HG02642 (cell line): ENCODE measurements around the gene GOLGA6L10.
"Not testable (repeated sequence)": the region's sequence is repeated elsewhere in the genome, so short reads cannot be mapped to it uniquely, and the experiment has no call there.

ENCODE experiments used
- ATAC-seq: cut with Tn5 transposase; IDR thresholded peaks from one replicate; pipeline ENCODE4 v1.9.1; 2021; ENCODE audit warnings: mild to moderate bottlenecking; ENCODE audit not compliant: unreplicated experiment, poor library complexity

The GOLGA6L10 gene

DNA sequence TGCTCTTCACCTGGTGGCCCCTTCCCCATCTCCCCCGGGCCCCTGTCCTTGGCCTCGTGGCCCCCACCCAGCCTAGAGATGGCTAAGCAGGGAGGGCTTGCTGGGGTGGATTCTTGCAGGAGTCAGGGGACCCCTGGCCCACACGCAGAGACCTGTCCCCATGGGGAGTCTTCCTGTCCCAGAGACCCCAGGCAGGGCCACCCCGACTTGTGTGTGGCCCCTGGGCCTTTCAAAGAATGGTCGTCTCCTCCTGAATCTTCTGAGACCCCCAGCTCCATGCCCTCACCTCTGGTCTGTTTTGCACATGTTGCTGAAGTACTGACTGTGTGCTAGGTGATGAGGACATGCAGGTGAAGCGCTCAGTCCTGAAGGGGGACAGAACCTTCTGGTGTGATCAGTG, 28.4 kb downstream of the GOLGA6L10 start:
- ATAC-seq = not testable (repeated sequence)

DNA sequence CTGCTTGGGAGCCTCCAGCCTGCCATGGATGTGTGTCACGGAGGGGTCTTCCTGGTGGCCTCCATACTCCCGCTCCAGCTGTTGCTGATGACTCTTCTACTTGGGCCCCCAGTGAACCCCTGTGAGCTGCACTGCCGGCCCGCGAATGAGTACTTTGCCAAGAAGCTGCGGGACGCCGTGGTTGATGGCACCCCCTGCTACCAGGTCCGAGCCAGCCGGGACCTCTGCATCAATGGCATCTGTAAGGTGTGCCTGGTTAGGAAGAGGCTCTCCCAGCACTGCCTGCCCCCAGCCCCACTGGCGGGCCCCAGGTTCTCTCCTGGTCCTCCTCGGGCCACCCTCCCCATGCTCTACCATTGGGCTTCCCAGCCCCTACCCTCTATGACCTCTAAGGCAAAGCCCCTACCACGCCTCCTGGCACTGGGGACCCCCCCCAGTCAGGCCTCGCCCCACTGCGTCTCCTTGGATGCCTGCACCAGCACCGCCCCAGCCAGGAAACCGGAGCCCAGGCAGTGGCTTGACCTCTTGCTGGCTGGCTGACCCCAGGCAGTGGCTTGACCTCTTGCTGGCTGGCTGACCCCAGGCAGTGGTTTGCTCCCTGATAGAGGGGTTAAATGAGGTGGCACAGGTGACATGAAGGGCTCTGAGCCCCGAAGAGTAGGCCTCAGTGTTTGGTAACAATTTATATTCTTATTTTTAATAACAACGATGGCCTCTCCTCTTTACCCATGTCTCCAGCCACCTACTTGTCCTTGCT, 29.6 kb downstream of the GOLGA6L10 start:
- not testable (repeated sequence) for ATAC-seq

DNA sequence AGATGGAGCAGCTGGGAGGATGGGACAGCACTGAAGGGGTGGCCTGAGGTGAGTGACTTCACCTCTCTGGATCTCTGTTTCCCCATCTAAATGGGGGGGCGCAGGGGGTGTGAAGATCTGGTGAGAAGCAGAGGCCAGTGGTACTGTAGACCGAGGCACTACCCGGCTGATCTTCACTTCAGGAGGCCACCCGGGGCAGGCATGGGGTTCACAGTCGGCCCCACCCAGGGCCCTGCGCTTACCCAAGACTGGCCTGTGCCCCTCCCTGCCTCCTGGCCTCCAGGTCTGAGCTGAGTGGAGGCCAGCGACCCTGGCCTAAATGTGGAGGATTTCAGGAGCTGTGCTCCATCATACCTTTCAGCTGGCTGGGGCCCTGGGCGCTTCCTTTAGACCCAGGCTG, 31.0 kb downstream of the GOLGA6L10 start:
- ATAC-seq = not testable (repeated sequence)

DNA sequence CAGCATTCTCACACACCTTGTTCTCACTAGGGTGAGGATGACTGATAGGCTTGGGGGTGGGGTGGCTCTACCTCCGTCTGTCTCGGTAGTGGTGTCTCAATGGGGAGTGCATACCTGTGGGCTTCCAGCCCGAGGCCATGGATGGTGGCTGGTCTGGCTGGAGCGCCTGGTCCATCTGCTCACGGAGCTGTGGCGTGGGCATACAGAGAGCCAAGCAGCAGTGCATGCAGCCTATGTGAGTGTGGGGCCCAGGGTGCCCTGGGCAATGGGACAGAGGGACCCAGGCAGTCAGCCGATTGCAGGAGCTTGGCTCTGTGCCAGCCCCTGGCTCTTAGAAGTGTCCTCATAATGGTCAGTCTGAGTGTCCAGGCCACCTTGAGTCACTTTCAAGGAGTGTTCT, 31.8 kb downstream of the GOLGA6L10 start:
- not testable (repeated sequence) for ATAC-seq

DNA sequence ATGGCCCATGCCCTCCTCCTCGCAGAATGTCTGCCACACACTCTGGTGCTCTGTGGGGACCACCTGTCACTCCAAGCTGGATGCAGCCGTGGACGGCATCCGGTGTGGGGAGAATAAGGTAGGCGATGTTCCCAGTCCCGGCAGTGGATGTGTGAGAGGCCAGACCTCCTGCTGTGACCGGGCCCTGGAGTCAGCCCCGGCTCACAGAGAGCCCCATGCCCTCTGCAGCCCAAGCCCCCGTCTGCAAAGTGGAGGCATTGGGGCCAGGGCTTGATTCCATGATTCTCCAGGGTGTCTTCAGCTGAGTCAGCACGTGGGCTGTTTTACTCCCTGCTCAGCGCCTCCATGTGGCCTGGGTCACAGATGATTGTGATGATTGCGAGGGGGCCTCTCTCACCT, 32.2 kb downstream of the GOLGA6L10 start:
- ATAC-seq = no peak

DNA sequence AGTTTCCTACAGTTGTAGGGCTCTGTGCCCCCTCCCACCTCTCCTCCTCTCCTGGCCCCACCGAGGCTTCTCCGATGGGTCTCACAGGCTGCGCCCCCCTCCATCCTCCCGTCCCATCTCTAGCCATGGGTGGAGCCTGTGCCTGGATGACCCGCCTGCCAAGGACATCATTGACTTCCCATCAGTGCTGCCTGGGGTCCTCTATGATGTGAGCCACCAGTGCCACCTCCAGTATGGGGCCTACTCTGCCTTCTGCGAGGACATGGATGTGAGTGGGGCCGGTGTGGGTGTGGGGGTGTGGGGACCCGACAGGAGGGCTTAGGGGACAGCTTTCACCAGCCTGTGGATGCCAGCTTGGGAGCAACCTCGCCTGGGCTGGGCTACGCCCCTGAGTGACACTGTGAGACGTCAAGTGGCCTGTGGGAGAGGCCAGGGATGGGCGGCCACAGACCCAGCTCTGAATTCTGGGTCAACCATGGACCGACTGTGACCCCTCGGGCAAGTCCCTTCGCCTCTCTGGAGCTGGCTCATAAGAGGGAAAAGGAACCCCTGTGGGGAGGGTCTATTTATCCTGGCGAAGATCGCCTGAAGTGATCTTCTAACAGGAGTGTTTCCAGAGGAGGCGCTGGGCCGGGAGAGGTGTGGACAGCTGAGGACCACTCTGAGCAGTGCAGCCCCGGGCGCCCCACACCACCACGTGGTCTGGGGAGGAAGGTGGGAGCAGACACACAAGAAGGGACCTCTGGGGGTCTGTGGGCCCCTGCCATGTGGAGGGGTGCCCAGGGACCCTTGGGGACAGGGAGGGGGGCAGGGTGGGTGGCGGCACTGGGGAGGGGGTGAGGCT, 32.8 kb downstream of the GOLGA6L10 start:
- ATAC-seq = not testable (repeated sequence)

DNA sequence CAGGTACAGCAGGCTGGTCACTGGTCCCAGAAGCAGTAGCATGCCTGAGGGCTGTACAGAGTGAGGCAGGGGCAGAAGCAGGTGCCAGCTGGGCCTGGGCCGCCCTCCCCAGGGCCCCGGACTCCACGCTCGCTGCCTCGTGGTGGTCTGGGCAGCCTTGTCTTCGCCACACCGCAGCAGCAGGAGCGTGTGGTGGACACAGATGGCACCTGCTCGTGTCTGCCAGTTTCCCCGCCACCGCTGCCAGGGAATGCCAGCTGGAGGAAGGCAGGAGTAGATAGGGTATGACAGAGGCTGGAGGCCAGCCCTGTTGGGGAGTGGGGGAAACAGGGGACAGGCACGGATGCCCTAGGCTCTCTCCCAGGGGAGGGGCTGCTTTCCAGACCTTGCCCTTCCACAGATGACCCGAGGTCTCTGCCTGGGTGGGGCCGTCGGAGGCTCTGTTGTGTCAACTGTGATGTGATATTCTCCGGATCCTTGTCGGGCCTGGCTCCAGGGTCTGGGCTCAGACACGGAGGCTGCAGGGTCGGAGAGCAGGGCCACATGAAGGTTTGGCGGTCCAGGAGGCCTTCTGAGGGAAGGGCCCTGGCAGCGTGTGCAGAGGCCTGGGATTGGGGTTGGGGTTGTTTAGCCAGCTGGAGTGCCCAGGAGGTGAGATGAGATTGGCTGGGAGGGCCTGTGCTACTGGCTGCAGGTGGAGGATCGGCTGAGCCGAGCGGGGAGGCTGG, 33.6 kb downstream of the GOLGA6L10 start:
- no peak for ATAC-seq

DNA sequence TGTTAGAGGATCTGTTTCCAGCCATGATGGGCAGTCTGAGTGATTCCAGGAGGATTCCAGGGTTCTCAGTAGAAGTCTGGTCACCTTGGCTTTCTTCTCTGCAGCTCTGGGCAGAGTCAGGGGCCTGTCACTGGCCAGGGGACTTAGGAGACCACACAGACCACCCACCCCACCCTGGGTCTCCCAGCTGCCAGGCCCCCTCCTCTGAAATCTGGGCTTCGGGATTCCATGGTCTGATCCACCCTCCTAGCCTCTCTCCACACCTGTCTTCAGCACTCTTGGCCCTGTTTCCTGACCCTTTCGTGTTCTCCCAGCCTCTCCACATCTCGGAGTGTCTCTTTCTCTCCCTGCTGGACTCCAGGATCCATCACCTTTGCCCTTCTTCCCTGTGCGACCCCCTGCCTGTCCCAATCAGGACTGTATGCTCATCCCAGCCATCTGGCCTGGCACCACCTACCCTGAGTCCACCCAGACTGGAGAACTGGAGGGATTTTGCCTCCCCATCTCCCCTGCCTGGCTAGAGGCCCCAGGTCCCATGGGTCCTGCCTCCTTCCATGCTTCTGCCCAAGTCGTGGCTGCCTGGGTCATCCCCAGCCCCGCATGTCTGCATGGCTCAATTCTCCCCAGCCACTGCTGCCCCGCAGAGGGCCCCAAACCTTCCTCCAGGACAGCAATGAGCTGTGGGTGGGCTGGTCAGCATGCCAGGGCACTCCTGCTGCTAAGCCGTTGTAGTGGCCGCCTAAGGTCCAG, 34.3 kb downstream of the GOLGA6L10 start:
- no peak for ATAC-seq

DNA sequence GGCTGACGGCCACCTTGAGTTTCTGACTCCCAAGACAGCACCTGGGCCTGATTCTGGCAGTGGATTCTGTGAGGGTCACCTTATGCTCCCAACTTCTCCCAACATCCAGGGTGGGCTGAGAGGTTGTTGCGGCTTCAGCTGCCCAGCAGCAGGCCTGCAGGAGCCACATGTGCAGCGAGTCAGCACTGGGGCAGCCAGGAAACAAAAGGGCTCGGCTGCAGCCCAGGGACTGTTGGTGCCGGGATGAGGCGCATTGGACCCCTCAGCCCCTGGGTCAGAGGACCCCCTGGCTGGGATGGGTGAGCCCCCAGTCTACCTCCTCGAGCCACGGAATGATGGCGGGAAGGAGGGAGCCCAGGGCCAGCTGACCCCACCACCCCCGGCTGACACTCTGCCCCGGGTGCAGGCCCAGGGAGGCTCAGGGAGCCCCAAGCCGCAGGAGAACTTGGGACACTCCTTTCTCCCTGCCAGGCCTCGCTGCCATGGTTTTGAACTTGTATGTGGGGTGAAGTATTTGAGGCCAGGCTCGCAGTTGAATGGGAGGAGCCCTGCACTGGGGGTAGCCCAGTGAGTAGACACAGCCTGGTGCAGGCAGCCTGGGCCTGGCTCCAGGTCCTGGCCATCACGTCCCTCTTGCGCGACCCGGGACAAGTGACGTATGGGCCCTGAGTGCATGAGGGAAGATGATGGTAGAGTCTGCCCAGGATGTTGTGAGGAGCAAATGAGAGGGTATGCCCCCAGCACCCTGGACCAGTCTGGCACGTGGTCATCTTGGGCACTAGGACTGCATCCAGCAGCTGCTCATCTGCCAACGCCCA, 35.1 kb downstream of the GOLGA6L10 start:
- not testable (repeated sequence) for ATAC-seq

DNA sequence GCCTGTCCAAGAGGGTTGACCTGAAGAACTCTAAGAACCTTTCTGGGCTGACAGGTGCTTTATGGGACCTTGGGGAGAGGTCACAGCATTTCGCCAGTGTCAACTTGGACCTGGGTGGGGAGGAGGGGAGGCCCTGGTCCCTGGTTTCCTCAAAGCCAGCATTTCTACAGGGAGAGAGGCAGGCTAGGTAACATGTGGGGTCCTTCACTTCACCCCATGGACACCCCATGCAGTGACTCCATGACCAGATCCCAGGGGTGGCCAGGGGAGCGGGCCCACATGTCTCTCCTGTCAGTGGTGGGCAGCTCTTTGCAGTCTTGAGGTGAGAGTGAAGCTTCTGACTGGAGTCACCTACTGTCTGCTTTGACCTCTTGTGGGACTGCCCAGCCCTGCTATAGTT, 35.8 kb downstream of the GOLGA6L10 start:
- no peak for ATAC-seq

DNA sequence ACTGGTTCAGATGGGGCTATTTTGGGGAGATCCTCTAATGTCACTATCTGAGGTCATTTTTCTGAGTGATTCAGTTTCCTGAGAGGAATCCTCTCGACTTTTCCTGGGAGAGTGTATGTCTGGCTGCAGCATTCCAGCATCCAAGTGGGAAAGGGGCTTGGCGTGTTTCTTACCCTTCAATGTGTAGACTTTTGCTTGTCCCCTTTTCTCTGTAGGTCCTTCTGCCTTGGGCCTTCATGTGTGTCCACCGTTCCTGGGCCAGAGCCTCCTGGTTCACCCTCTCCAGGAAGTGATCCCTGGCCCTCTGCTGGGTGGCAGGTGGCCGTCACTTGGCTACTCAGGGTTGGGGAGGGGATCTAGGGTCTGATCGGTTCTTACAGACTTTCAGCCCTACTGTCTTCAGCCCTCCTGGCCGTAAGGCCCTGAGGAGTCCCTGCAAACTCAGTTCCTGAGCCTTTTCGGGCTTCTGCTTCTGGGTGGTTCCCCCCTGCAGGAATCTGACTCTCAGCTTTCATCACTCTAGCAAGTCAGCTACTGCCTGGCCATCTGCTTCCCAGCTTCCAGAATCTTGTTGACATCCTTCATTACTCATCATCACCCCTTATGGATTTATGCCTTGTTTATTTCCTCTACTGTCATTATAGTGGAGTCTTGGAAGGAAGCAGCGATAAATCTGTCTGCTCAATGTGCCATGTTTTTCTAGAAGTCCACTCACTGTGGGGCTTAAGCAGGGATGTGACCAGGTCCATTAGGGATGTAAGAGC, 36.5 kb downstream of the GOLGA6L10 start:
- no peak for ATAC-seq

DNA sequence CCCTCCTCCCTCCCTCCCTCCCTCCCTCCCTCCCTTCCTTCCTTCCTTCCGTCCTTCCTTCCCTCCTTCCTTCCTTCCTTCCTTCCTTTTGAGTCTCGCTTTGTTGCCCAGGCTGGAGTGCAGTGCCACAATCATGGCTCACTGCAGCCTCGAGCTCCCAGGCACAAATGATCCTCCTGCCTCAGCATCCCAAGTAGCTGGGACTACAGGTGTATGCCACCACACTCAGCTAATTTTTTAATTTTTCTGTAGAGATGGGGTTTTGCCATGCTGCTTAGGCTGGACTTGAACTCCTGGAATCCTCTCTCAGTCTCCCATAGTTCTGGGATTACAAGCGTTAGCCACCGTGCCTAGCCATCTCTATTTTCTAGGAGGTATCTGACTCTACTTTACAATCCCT, 38.0 kb downstream of the GOLGA6L10 start:
- ATAC-seq = not testable (repeated sequence)

DNA sequence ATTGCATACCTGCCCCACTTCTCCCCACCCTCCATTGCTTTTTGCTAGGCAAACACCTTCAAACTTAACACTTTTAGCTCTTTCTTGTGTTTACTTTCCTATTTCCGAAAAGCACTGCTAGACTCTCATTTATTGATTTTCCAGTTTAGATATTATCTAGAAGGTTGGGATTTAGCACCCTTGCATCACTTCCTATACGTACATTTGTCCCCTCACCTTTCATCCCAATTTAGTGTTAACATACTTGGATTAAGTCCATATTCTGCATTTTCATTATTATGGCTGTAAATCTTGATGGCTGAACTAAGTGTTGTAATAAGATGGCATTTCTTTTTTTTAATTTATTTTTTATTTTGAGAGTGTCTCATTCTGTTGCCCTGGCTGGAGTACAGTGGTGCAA, 39.5 kb downstream of the GOLGA6L10 start:
- no peak for ATAC-seq

DNA sequence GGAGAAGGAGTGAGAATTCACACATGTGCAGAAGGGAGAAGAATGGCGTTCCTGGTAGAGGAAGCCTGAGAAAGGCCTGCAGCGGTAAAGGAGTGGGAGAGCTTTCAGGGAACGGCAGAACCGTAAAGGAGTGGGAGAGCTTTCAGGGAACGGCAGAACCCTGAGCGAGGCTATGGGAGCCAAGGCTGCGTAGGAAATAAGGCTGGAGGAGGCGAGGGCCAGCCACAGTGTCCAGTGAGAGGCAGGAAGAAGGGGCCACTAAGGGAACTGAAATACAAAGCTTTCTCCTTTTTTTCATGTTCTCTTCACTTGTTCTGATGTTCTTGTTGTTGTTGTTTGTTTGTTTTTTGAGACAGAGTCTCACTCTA, 41.6 kb downstream of the GOLGA6L10 start:
- ATAC-seq = no peak

DNA sequence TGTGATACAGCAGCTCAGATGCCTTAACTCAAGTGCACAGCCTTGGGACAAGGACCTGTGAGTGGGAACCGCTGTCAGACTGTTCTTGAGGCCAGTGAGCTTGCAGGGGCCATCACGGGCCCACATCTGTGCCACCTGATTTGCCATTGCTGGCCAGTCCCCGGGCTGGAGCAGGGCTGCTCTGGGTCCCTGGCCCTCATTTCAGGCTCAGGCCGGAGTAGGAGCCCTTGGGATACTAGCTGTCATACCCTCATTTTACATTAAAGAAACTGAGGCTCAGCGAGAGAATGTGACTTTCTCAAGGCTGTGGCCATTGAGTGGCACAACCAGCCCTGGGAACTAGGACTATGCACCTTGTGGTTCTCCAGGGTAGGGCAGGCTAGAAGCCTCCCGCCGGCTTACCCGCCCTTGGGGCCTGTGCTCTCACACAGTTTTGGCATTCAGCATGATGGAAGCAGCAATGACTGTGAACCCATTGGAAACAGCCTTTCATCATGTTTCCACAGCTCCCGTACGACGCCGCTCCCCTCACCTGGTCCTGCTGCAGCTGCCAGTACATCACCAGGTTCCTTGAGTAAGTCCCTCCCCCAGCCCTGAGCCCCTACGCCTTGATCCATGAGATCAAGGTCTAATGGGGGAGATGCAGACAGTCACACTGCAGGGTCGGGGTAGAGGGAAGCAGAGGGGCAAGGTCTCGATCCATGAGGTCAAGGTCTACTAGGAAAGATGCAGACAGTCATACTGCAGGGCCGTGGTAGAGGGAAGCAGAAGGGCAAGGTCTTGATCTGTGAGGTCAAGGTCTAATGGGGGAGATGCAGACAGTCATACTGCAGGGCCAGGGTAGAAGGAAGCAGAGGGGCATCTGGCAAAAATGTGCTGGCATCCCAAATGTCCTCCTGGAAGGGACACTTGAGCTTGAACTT, 42.2 kb downstream of the GOLGA6L10 start:
- ATAC-seq = no peak

DNA sequence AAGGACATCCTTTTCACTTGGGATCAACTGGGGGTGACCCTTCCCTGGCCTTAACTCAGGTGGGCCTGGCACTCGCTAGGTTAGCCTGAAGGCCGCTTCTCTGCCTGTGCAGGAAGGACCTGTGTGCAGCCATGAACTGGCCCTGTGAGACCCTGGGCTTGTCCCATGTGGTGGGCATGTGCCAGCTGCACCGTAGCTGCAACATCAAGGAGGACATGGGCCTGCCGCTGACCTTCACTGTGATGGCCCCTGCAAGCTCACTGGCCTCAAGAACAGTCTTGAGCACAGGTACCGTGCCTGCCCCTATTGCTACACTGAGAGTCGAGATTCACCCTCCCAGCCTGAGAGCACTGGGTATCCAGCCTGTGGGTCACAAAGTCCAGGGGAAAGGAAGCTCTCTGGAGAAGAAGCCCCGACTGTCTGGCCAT, 43.6 kb downstream of the GOLGA6L10 start:
- no peak for ATAC-seq

DNA sequence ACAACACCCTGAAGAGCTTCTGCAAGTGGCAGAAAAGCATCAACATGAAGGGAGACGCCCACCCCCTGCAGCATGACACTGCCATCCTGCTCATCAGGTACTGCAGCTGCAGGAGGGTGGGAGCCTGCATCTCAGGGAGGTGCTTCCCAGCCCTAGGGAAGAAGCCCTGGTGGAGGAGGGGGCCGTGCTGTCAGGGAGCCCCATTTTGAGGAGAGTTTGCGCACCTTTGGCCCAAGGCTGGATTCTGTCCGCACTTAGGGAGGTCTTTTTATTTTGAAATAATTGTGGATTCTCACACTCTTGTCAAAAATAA, 44.5 kb downstream of the GOLGA6L10 start:
- ATAC-seq = no peak
